Mucosa of descending colon (tissue), 3 donors: Measurements from ENCODE around the gene KRT86. TPM values are rescaled to one million over a fixed set of nuclear protein-coding genes. Genes with fewer than 3 reads are reported as not detected.

Source experiments
- ATAC-seq: fragments of 200-7000 bp; cut with Tn5 transposase; one replicate; pipeline ENCODE4 v1.9.1; 2020; ENCODE audit warnings: mild to moderate bottlenecking, moderate library complexity
- DNase-seq, 3 donors: peaks; one replicate each; pipeline ENCODE4 v3.0.0-alpha.2; 2020
- H3K36me3 ChIP-seq: fragments of 200-600 bp; one replicate; pipeline ENCODE4 v1.8.0; 2021; ENCODE audit warnings: low read depth, mild to moderate bottlenecking
- H3K4me1 ChIP-seq: fragments of 200-600 bp; one replicate; pipeline ENCODE4 v1.8.0; 2021; ENCODE audit warnings: low read depth, mild to moderate bottlenecking
- H3K4me3 ChIP-seq: fragments of 200-600 bp; one replicate; pipeline ENCODE4 v1.8.0; 2021; ENCODE audit warnings: mild to moderate bottlenecking
- H3K9me3 ChIP-seq: fragments of 200-600 bp; one replicate; pipeline ENCODE4 v1.8.0; 2021; ENCODE audit warnings: mild to moderate bottlenecking
- CTCF ChIP-seq: fragments of 200-600 bp; IDR thresholded peaks from one replicate; pipeline ENCODE4 v1.8.0; 2022; ENCODE audit warnings: antibody characterized with exemption, mild to moderate bottlenecking
- intact Hi-C, 2 donors: fragments of 100-400 bp; cut with DNase I in 1 of 2; cut with micrococcal nuclease in 1 of 2; formaldehyde crosslinking; loops; one replicate each; pipeline versions ENCODE4 v1.11.0 to v1.11.1; 2022; cut with DNase I, micrococcal nuclease
- total RNA-seq, 3 donors: library from RNA; stranded (reverse); fragmentation: NEBNext Ultra II Directional in 2 of 3; extraction: Animal tissue kit (Norgen Biotek cat#: 25700) in 2 of 3; gene quantifications; one replicate each; pipeline versions ENCODE4 v1.2.1 to v1.2.4, GENCODE V29; 2021 to 2023
- donor health status: DM: no; HTN: no; CAD: no; lungs with moderate emphysema.
- donor health status: DM: no; HTN: no; CAD: no.
- donor health status: DM: no; HTN: yes; CAD: no.

The KRT86 gene
- total RNA-seq, 3 donors from 2014 or later, result 0.35 to 0.58 TPM; not detected in 1

GRCh38 chr12:52253391-52254179, 20.9 kb upstream of the KRT86 start:
- Histone ChIP-seq H3K36me3 (no peaks in the 10 kb centered on the region), H3K4me3 (no peak overlapping the region), H3K9me3 (no peaks in the 10 kb centered on the region), H3K4me1 (peaks cover 3% of the 10 kb centered on the region)
- TF ChIP-seq CTCF, result no peak
- DNase-seq (no peak), ATAC-seq (no peak)
- intact Hi-C loops, result no loop called here

GRCh38 chr12:52254180-52254964, 20.1 kb upstream of the KRT86 start:
- TF ChIP-seq CTCF, result no peak
- intact Hi-C loops, result no loop called here
- Histone ChIP-seq H3K4me3 (no peak overlapping the region), H3K36me3 (no peaks in the 10 kb centered on the region), H3K4me1 (peaks cover 3% of the 10 kb centered on the region), H3K9me3 (no peaks in the 10 kb centered on the region)
- ATAC-seq (no peak), DNase-seq (no peak)

- peaks cover 3% of the 10 kb centered on the region for H3K4me1 ChIP-seq
- TF ChIP-seq CTCF, result no peak
- ATAC-seq, result no peak
Measured at GRCh38 chr12:52254965-52255751, 19.3 kb upstream of the KRT86 start.

GRCh38 chr12:52255926-52256583, 18.4 kb upstream of the KRT86 start:
- TF ChIP-seq CTCF, result no peak

More at GRCh38 chr12:52254965-52255751, 19.3 kb upstream of the KRT86 start:
- intact Hi-C loops, result no loop called here
- Histone ChIP-seq H3K36me3 (no peaks in the 10 kb centered on the region), H3K9me3 (no peaks in the 10 kb centered on the region), H3K4me3 (no peak overlapping the region)
- DNase-seq, result no peak

GRCh38 chr12:52256584-52256935, 17.9 kb upstream of the KRT86 start:
- no peaks in the 10 kb centered on the region for H3K36me3 ChIP-seq
- no peak overlapping the region for H3K4me3 ChIP-seq
- no peak for ATAC-seq
- DNase-seq, result no peak
- intact Hi-C loops, result no loop called here
- peaks cover 3% of the 10 kb centered on the region for H3K4me1 ChIP-seq
- TF ChIP-seq CTCF, result no peak
- no peaks in the 10 kb centered on the region for H3K9me3 ChIP-seq

More at GRCh38 chr12:52255926-52256583, 18.4 kb upstream of the KRT86 start:
- H3K36me3 ChIP-seq, result no peaks in the 10 kb centered on the region
- ATAC-seq, result no peak
- no peaks in the 10 kb centered on the region for H3K9me3 ChIP-seq
- H3K4me3 ChIP-seq, result no peak overlapping the region
- peaks cover 3% of the 10 kb centered on the region for H3K4me1 ChIP-seq
- DNase-seq, result no peak
- intact Hi-C loops, result no loop called here
